Subcutaneous abdominal adipose tissue (tissue), 5 donors: ENCODE data around the gene CFC1.
"Not testable (repeated sequence)": the region's sequence is repeated elsewhere in the genome, so short reads cannot be mapped to it uniquely, and the experiment has no call there.

Experiments
- H3K27ac ChIP-seq: one replicate; pipeline ENCODE4 v1.7.0; 2013; ENCODE audit warnings: low read depth, mild to moderate bottlenecking, inconsistent platforms, low read length, moderate library complexity
- H3K27me3 ChIP-seq, 5 donors: one replicate each; pipeline ENCODE4 v1.7.0; 2013; ENCODE audit warnings: low read length in 5 of 5, inconsistent platforms in 1 of 5; ENCODE audit not compliant: control insufficient read depth in 5 of 5, insufficient read depth in 4 of 5
- H3K36me3 ChIP-seq, 5 donors: one replicate each; pipeline ENCODE4 v1.7.0; 2013; ENCODE audit warnings: low read length in 5 of 5; ENCODE audit not compliant: control insufficient read depth in 5 of 5, insufficient read depth in 5 of 5
- H3K4me1 ChIP-seq, 5 donors: one replicate each; pipeline ENCODE4 v1.7.0; 2013; ENCODE audit warnings: low read length in 5 of 5, mild to moderate bottlenecking in 3 of 5, moderate library complexity in 1 of 5; ENCODE audit not compliant: control insufficient read depth in 5 of 5, insufficient read depth in 5 of 5
- H3K4me3 ChIP-seq, 5 donors: one replicate each; pipeline ENCODE4 v1.7.0; 2013; ENCODE audit warnings: low read length in 5 of 5, low read depth in 1 of 5
- H3K9ac ChIP-seq, 5 donors: one replicate each; pipeline ENCODE4 v1.7.0; 2013; ENCODE audit warnings: low read length in 5 of 5, mild to moderate bottlenecking in 4 of 5, moderate library complexity in 3 of 5
- H3K9me3 ChIP-seq, 5 donors: one replicate each; pipeline ENCODE4 v1.7.0; 2013; ENCODE audit warnings: low read length in 5 of 5; ENCODE audit not compliant: control insufficient read depth in 5 of 5
- donor health status: healthy.
- donor health status: healthy.
- donor health status: healthy.
- donor health status: healthy.
- donor health status: healthy.

CFC1 gene

GRCh38 chr2:130582970-130583369, 16.4 kb downstream of the CFC1 start:
- H3K36me3 ChIP-seq, H3K4me3 ChIP-seq, H3K27me3 ChIP-seq, H3K9me3 ChIP-seq, H3K27ac ChIP-seq, H3K4me1 ChIP-seq, H3K9ac ChIP-seq: not testable (repeated sequence)

DNA sequence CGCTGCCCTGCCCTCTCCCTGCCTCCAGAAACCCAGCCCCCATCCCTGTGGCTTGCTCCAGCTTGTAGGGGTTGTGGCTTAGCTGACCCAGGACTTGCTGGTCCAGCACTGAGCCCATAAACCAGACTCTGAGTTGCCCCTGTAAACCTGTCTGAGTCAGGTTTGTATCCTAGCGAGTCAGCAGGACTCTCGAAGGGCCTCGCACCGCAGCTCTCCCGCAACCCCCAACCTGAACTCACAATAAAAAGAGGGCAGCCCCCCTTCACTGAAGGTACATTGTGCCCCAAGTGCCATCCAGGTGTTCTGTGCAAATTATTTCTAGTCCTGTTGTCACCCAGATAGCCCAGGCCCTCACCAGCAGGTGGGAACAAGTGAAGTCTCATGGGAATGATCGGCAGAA, 17.9 kb downstream of the CFC1 start:
- H3K9me3 ChIP-seq, H3K36me3 ChIP-seq, H3K4me3 ChIP-seq, H3K9ac ChIP-seq, H3K27me3 ChIP-seq, H3K27ac ChIP-seq, H3K4me1 ChIP-seq: not testable (repeated sequence)

GRCh38 chr2:130579121-130579520, 20.3 kb downstream of the CFC1 start:
- not testable (repeated sequence) for H3K27me3 ChIP-seq, H3K36me3 ChIP-seq, H3K9ac ChIP-seq, H3K4me1 ChIP-seq, H3K9me3 ChIP-seq, H3K4me3 ChIP-seq, H3K27ac ChIP-seq

DNA sequence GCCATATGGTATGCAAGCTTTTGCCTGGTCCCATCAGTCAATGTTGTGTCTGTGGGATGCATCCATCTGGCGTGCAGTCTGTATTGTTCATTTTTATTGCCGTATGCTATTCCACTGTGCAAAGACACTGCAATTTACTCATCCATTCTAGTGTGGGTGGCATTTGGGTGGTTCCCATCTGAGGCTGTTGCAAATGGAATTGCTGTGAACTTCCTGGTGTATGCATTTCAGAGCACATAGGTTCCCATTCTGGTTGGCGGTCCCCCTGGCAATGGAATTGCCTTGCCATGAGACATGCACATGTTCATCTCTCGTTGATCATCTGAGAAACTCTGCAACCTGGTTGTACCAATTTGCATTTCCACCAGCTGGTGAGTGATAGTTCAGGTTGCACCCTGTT, 21.8 kb downstream of the CFC1 start:
- H3K4me3 ChIP-seq, H3K36me3 ChIP-seq, H3K9me3 ChIP-seq: not testable (repeated sequence)

GRCh38 chr2:130576209-130576784, 23.1 kb downstream of the CFC1 start:
- H3K27ac ChIP-seq, H3K9me3 ChIP-seq, H3K4me3 ChIP-seq, H3K9ac ChIP-seq, H3K27me3 ChIP-seq, H3K4me1 ChIP-seq, H3K36me3 ChIP-seq: not testable (repeated sequence)

More for the DNA sequence above, 21.8 kb downstream of the CFC1 start:
- not testable (repeated sequence) for H3K4me1 ChIP-seq, H3K27me3 ChIP-seq, H3K9ac ChIP-seq, H3K27ac ChIP-seq

- not testable (repeated sequence) for H3K36me3 ChIP-seq, H3K27ac ChIP-seq, H3K4me1 ChIP-seq, H3K4me3 ChIP-seq, H3K9ac ChIP-seq, H3K27me3 ChIP-seq, H3K9me3 ChIP-seq
Measured at GRCh38 chr2:130574230-130574629, 25.1 kb downstream of the CFC1 start.

DNA sequence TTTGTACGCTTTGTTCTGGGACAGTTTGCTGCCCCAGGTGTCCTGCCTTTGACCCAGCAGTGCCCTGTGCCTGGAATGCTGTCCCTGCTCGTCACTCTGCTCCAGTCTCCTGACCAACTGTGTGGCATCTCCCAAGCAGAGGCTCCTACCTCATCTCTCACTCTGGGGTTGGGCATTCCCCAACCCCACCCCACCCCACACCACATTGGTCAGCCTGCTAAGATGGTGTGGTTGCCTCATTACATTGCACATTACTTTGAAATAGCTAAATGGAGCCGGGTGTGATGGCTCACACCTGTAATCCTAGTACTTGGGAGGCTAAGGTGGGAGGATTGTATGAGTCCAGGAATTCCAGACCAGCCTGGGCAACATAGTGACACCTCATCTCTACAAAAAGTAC, 27.4 kb downstream of the CFC1 start:
- H3K27me3 ChIP-seq, H3K4me1 ChIP-seq, H3K4me3 ChIP-seq, H3K9me3 ChIP-seq, H3K27ac ChIP-seq, H3K36me3 ChIP-seq, H3K9ac ChIP-seq: not testable (repeated sequence)

- H3K4me3 ChIP-seq, H3K9ac ChIP-seq, H3K9me3 ChIP-seq, H3K4me1 ChIP-seq, H3K36me3 ChIP-seq, H3K27me3 ChIP-seq, H3K27ac ChIP-seq: not testable (repeated sequence)
Measured at GRCh38 chr2:130566165-130566564, 33.2 kb downstream of the CFC1 start.

DNA sequence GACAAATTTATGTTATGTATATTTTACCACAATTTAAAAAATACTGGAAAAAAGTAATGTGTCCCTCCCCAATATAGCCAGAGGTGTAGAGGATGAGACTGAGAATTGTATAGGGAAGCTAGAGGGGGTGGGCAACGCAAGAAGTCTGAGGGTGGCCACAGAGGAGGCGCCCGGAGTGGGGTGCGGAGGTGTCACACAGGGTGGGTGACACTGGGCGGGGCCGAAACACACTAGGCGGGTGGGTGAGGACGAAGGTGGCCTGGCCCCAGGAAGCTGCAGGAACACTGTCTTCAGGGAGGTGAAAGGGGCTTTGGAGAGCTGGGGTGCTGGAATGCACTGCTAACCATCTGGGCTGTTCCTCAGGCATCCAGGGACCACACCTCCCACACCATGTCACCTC, 42.9 kb downstream of the CFC1 start:
- not testable (repeated sequence) for H3K9ac ChIP-seq, H3K4me1 ChIP-seq, H3K27me3 ChIP-seq, H3K9me3 ChIP-seq, H3K36me3 ChIP-seq, H3K27ac ChIP-seq, H3K4me3 ChIP-seq

- not testable (repeated sequence) for H3K9ac ChIP-seq, H3K9me3 ChIP-seq, H3K4me1 ChIP-seq, H3K36me3 ChIP-seq, H3K4me3 ChIP-seq, H3K27ac ChIP-seq, H3K27me3 ChIP-seq
Measured at GRCh38 chr2:130554178-130554577, 45.2 kb downstream of the CFC1 start.

DNA sequence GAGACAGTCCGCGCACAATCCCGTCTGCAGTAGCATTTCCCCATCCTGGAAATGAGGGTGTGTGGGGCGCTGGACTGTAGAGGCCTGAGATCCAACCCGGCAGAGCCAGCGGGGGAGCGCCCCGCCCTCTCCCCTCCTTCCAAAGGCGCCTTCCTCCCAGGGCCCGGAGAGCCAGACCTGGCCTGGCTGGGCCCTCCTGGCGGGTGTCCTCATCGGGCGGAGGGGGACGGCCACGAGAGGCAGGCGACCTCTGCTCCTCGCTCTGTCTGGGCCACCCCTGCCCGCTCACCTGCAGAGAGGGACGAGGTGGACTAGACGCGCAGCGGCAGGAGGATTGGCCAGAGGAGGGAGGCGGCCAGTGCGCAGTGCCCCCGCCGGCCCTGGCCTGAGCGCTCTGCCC, 49.9 kb downstream of the CFC1 start:
- not testable (repeated sequence) for H3K9me3 ChIP-seq, H3K27ac ChIP-seq

More for the DNA sequence above, 49.9 kb downstream of the CFC1 start:
- H3K4me3 ChIP-seq, H3K27me3 ChIP-seq, H3K36me3 ChIP-seq, H3K9ac ChIP-seq, H3K4me1 ChIP-seq: not testable (repeated sequence)
